H9 (cell line): Measurements from ENCODE around the gene CFAP43. TPM values are rescaled to one million over a fixed set of nuclear protein-coding genes. Genes with fewer than 3 reads are reported as not detected.

Source experiments
- DNase-seq: peaks from one replicate; pipeline ENCODE4 v3.0.0-alpha.2; 2017
- H2AFZ ChIP-seq: one replicate; pipeline ENCODE4 v1.6.1; 2013; ENCODE audit warnings: mild to moderate bottlenecking, low read length, control low read depth, moderate library complexity
- H2AK5ac ChIP-seq: 2 replicates; pipeline ENCODE4 v1.6.1; 2013; ENCODE audit warnings: low read length, control low read depth, mixed read lengths; ENCODE audit not compliant: insufficient read length
- H2BK120ac ChIP-seq: one replicate; pipeline ENCODE4 v1.6.1; 2013; ENCODE audit warnings: low read depth, mild to moderate bottlenecking, low read length, control low read depth, inconsistent platforms; ENCODE audit not compliant: poor library complexity, severe bottlenecking
- H2BK12ac ChIP-seq: 2 replicates; pipeline ENCODE4 v1.6.1; 2013; ENCODE audit warnings: low read length, control low read depth, mixed read lengths, low read depth; ENCODE audit not compliant: insufficient read length
- H2BK15ac ChIP-seq: 2 replicates; pipeline ENCODE4 v1.6.1; 2013; ENCODE audit warnings: low read depth, low read length, control low read depth
- H2BK20ac ChIP-seq: one replicate; pipeline ENCODE4 v1.6.1; 2013; ENCODE audit warnings: low read depth, mild to moderate bottlenecking, low read length, control low read depth, inconsistent platforms; ENCODE audit not compliant: poor library complexity, severe bottlenecking
- H2BK5ac ChIP-seq: 2 replicates; pipeline ENCODE4 v1.6.1; 2013; ENCODE audit warnings: low read length, control low read depth, mixed read lengths; ENCODE audit not compliant: insufficient read length
- H3K14ac ChIP-seq: 2 replicates; pipeline ENCODE4 v1.6.1; 2013; ENCODE audit warnings: low read length, control low read depth; ENCODE audit not compliant: insufficient read depth
- H3K18ac ChIP-seq: 2 replicates; pipeline ENCODE4 v1.6.1; 2013; ENCODE audit warnings: low read depth, mild to moderate bottlenecking, mixed read lengths, low read length, control low read depth; ENCODE audit not compliant: insufficient read length
- H3K23ac ChIP-seq: 2 replicates; pipeline ENCODE4 v1.6.1; 2013; ENCODE audit warnings: low read length, control low read depth, mixed read lengths, low read depth; ENCODE audit not compliant: insufficient read length
- H3K23me2 ChIP-seq: 2 replicates; pipeline ENCODE4 v1.6.1; 2013; ENCODE audit warnings: low read depth, mild to moderate bottlenecking, mixed read lengths, low read length, control low read depth; ENCODE audit not compliant: insufficient read length, poor library complexity, severe bottlenecking
- H3K27ac ChIP-seq: 2 replicates; pipeline ENCODE4 v1.5.1; 2013; ENCODE audit warnings: low read length, control low read depth, mixed read lengths, low read depth; ENCODE audit not compliant: insufficient read length
- H3K27me3 ChIP-seq: 2 replicates; pipeline ENCODE4 v1.6.1; 2013; ENCODE audit warnings: low read length, control low read depth, inconsistent platforms; ENCODE audit not compliant: insufficient read depth
- H3K4ac ChIP-seq: 2 replicates; pipeline ENCODE4 v1.6.1; 2013; ENCODE audit warnings: low read depth, mild to moderate bottlenecking, control low read depth, inconsistent platforms, low read length, moderate library complexity
- H3K4me1 ChIP-seq: 2 replicates; pipeline ENCODE4 v1.6.1; 2013; ENCODE audit warnings: low read length, control low read depth, inconsistent platforms; ENCODE audit not compliant: insufficient read depth
- H3K4me2 ChIP-seq: 2 replicates; pipeline ENCODE4 v1.6.1; 2013; ENCODE audit warnings: low read length, control low read depth, mixed read lengths; ENCODE audit not compliant: insufficient read length, insufficient read depth
- H3K56ac ChIP-seq: 2 replicates; pipeline ENCODE4 v1.6.1; 2013; ENCODE audit warnings: low read depth, mild to moderate bottlenecking, mixed read lengths, low read length, control low read depth; ENCODE audit not compliant: insufficient read length
- H3K79me1 ChIP-seq: 2 replicates; pipeline ENCODE4 v1.6.1; 2013; ENCODE audit warnings: low read depth, mild to moderate bottlenecking, moderate library complexity, low read length, control low read depth, inconsistent platforms; ENCODE audit not compliant: insufficient read depth, poor library complexity, severe bottlenecking
- H3K79me2 ChIP-seq: 2 replicates; pipeline ENCODE4 v1.6.1; 2013; ENCODE audit warnings: low read length, control low read depth, inconsistent platforms; ENCODE audit not compliant: insufficient read depth
- H3K9ac ChIP-seq: 2 replicates; pipeline ENCODE4 v1.6.1; 2013; ENCODE audit warnings: low read length, control low read depth, mixed read lengths; ENCODE audit not compliant: insufficient read length; ENCODE audit errors: extremely low read depth
- H3K9me3 ChIP-seq: one replicate; pipeline ENCODE4 v1.6.1; 2013; ENCODE audit warnings: low read depth, low read length, inconsistent platforms; ENCODE audit not compliant: control insufficient read depth
- H3T11ph ChIP-seq: one replicate; pipeline ENCODE4 v1.6.1; 2013; ENCODE audit warnings: mild to moderate bottlenecking, low read length, control low read depth, inconsistent platforms
- H4K20me1 ChIP-seq: one replicate; pipeline ENCODE4 v1.6.1; 2013; ENCODE audit not compliant: control insufficient read depth, insufficient read length, insufficient read depth
- H4K5ac ChIP-seq: 2 replicates; pipeline ENCODE4 v1.6.1; 2013; ENCODE audit warnings: low read depth, mild to moderate bottlenecking, mixed read lengths, low read length, control low read depth; ENCODE audit not compliant: insufficient read length
- H4K8ac ChIP-seq: replicated peaks from 2 replicates; pipeline ENCODE4 v1.6.1; 2013; ENCODE audit warnings: low read length, control low read depth, mixed read lengths, low read depth; ENCODE audit not compliant: insufficient read length
- H4K91ac ChIP-seq: 2 replicates; pipeline ENCODE4 v1.6.1; 2013; ENCODE audit warnings: low read depth, mild to moderate bottlenecking, moderate library complexity, mixed read lengths, low read length, control low read depth; ENCODE audit not compliant: insufficient read length
- H3K27ac Mint-ChIP-seq, 3 experiments: 2 replicates in 2 of 3; 3 replicates in 1 of 3; pipeline ENCODE4 v1.8.0; 2020 to 2021; ENCODE audit warnings: mixed read lengths in 3 of 3, mild to moderate bottlenecking in 1 of 3, moderate library complexity in 1 of 3
- H3K27me3 Mint-ChIP-seq: 2 replicates; pipeline ENCODE4 v1.8.0; 2021; ENCODE audit warnings: low read depth, mild to moderate bottlenecking, moderate library complexity, mixed read lengths
- H3K36me3 Mint-ChIP-seq, 3 experiments: 2 replicates in 2 of 3; 3 replicates in 1 of 3; pipeline ENCODE4 v1.8.0; 2020 to 2021; ENCODE audit warnings: low read depth in 3 of 3, mixed read lengths in 3 of 3; ENCODE audit not compliant: insufficient read depth in 1 of 3
- H3K4me1 Mint-ChIP-seq, 2 experiments: 2 replicates each; pipeline ENCODE4 v1.8.0; 2020; ENCODE audit warnings: mixed read lengths in 2 of 2
- H3K4me3 Mint-ChIP-seq, 2 experiments: 2 replicates in 1 of 2; 3 replicates in 1 of 2; pipeline ENCODE4 v1.8.0; 2020 to 2021; ENCODE audit warnings: mild to moderate bottlenecking in 2 of 2, mixed read lengths in 2 of 2, moderate library complexity in 1 of 2
- H3K9me3 Mint-ChIP-seq, 2 experiments: 2 replicates in 1 of 2; 3 replicates in 1 of 2; pipeline ENCODE4 v1.8.0; 2020; ENCODE audit warnings: mild to moderate bottlenecking in 2 of 2, mixed read lengths in 2 of 2, moderate library complexity in 1 of 2
- CTCF ChIP-seq: fragments of 200-600 bp; sonication (generic); conservative IDR thresholded peaks from 3 replicates; pipeline ENCODE4 v1.8.0; 2021; ENCODE audit warnings: antibody characterized with exemption, mild to moderate bottlenecking
- whole genome bisulfite sequencing: extraction: QIAGEN DNeasy Blood & Tissue Kit; methylation state at CpG from one replicate; pipeline ENCODE4 v1.1.7; 2013; ENCODE audit warnings: missing lambda C conversion rate, low lambda C conversion rate, mixed read lengths; ENCODE audit not compliant: insufficient read length; ENCODE audit errors: extremely low coverage; 5-methylcytosine and 5-hydroxymethylcytosine counted together
- total RNA-seq: library from RNA; stranded (reverse); gene quantifications from 2 replicates; pipeline ENCODE4 v1.2.1, GENCODE V29; 2021

The CFAP43 gene
- total RNA-seq, 1 experiment from 2014 or later, result 0.26 TPM

- H4K20me1 ChIP-seq, result no peaks in the 10 kb centered on the region
- no peak for TF ChIP-seq CTCF
- H2BK15ac ChIP-seq, result no peak overlapping the region
- H3T11ph ChIP-seq, result no peak overlapping the region
- no peak overlapping the region for H4K8ac ChIP-seq
- Mint-ChIP-seq H3K9me3 (no peaks in the 10 kb centered on the region), H3K36me3 (no peaks in the 10 kb centered on the region), H3K27ac (no peak overlapping the region), H3K4me1 (no peaks in the 10 kb centered on the region), H3K27me3 (no peaks in the 10 kb centered on the region; the same call in 1 of the 2 replicates), H3K4me3 (no peak overlapping the region)
- H2BK120ac ChIP-seq, result no peak overlapping the region
- no peaks in the 10 kb centered on the region for H3K4me1 ChIP-seq
- no peaks in the 10 kb centered on the region for H3K79me1 ChIP-seq
- WGBS, result no CpG with 5 or more reads among the region's 2 CpGs
- H3K9ac ChIP-seq, result no peak overlapping the region
- H2BK12ac ChIP-seq, result no peak overlapping the region
- no peak overlapping the region for H3K18ac ChIP-seq
- H3K4ac ChIP-seq, result no peak overlapping the region
- H3K27ac ChIP-seq, result no peak overlapping the region
- H3K79me2 ChIP-seq, result no peaks in the 10 kb centered on the region
- no peak overlapping the region for H2AK5ac ChIP-seq
- H3K14ac ChIP-seq, result no peak overlapping the region
- no peak for DNase-seq
- H3K23ac ChIP-seq, result no peak overlapping the region
- no peak overlapping the region for H3K4me2 ChIP-seq
- no peak overlapping the region for H4K91ac ChIP-seq
- H2BK5ac ChIP-seq, result no peak overlapping the region
- H3K56ac ChIP-seq, result no peak overlapping the region
- H3K27me3 ChIP-seq, result no peaks in the 10 kb centered on the region
- H3K23me2 ChIP-seq, result no peaks in the 10 kb centered on the region
- no peaks in the 10 kb centered on the region for H3K9me3 ChIP-seq
- no peak overlapping the region for H2AFZ ChIP-seq
- no peak overlapping the region for H4K5ac ChIP-seq
- H2BK20ac ChIP-seq, result no peak overlapping the region
These were observed 11.6 kb downstream of the CFAP43 start for GRCh38 chr10:104220522-104220921.
